Testis (tissue), 2 donors: ENCODE results near the gene ANKRD11.

ENCODE experiments used
- POLR2A ChIP-seq: fragments of 450-650 bp; IDR thresholded peaks from one replicate; pipeline ENCODE4 v1.6.1; 2017; ENCODE audit warnings: antibody characterized with exemption, mild to moderate bottlenecking, moderate library complexity
- TF ChIP-seq, protein P1 (sequence below), 3 experiments: fragments of 450-650 bp in 2 of 3; fragments of 200-600 bp in 1 of 3; sonication (generic) in 1 of 3; IDR thresholded peaks; one replicate each; pipeline ENCODE4 v1.5.1; 2016 to 2019; ENCODE audit warnings: antibody characterized with exemption in 3 of 3, mild to moderate bottlenecking in 2 of 3, moderate library complexity in 1 of 3

DNA sequence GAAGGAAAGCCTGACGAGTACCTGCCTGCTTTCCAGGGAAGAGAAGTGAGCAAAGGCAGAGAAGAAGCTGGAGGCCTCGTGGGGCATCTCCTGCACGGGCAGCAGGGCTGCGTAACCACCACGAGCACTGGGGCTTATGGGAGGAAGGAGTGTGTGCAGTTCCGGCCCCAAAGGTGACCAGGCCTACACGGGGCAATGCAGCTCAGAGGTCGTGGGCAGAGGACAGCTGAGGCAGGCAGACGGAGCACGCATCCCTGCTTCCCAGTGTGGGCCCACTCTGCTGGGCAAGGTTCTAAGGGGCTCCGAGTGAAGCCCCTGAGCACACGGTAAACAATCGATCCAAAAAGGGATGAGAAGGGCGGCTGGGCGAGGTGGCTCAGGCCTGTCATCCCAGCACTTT is 109.7 kb downstream of the ANKRD11 start:
- TF ChIP-seq, protein P1, sequence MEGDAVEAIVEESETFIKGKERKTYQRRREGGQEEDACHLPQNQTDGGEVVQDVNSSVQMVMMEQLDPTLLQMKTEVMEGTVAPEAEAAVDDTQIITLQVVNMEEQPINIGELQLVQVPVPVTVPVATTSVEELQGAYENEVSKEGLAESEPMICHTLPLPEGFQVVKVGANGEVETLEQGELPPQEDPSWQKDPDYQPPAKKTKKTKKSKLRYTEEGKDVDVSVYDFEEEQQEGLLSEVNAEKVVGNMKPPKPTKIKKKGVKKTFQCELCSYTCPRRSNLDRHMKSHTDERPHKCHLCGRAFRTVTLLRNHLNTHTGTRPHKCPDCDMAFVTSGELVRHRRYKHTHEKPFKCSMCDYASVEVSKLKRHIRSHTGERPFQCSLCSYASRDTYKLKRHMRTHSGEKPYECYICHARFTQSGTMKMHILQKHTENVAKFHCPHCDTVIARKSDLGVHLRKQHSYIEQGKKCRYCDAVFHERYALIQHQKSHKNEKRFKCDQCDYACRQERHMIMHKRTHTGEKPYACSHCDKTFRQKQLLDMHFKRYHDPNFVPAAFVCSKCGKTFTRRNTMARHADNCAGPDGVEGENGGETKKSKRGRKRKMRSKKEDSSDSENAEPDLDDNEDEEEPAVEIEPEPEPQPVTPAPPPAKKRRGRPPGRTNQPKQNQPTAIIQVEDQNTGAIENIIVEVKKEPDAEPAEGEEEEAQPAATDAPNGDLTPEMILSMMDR (IDR thresholded peaks at IDR 0.05), result no peak
- TF ChIP-seq POLR2A, result no peak
